D721Med (cell line): ENCODE results near the gene SPATA32.

Experiments
- DNase-seq: peaks from one replicate; pipeline ENCODE4 v3.0.0; 2011; ENCODE audit warnings: low spot score; ENCODE audit not compliant: insufficient read length
- FAIRE-seq: peaks from 2 replicates; lab custom pipeline; 2011; peaks lifted over from hg19 to GRCh38; lab: Jason Lieb, UNC
- CTCF ChIP-seq: IDR thresholded peaks from 2 replicates; pipeline ENCODE4 v1.5.1; 2012; ENCODE audit warnings: mild to moderate bottlenecking, control low read depth; ENCODE audit not compliant: insufficient read depth; ENCODE audit errors: missing control alignments

The SPATA32 gene

GRCh38 chr17:45293413-45294211 is 31.7 kb upstream of the SPATA32 start:
- FAIRE-seq (no peak), DNase-seq (no peak)
- TF ChIP-seq CTCF, result no peak

- FAIRE-seq (no peak), DNase-seq (no peak)
- TF ChIP-seq CTCF, result no peak
These were observed 31.0 kb upstream of the SPATA32 start for GRCh38 chr17:45292696-45293412.

- FAIRE-seq, result no peak
- DNase-seq, result no peak
- TF ChIP-seq CTCF, result no peak
These were observed 29.4 kb upstream of the SPATA32 start for GRCh38 chr17:45291171-45291805.

- DNase-seq (no peak), FAIRE-seq (no peak)
- no peak for TF ChIP-seq CTCF
These were observed 28.4 kb upstream of the SPATA32 start for GRCh38 chr17:45290269-45290765.

GRCh38 chr17:45289301-45290268 is 27.7 kb upstream of the SPATA32 start:
- no peak for TF ChIP-seq CTCF
- no peak for DNase-seq
- no peak for FAIRE-seq

GRCh38 chr17:45288825-45289224 is 26.9 kb upstream of the SPATA32 start:
- DNase-seq (no peak), FAIRE-seq (no peak)
- TF ChIP-seq CTCF, result no peak
